ENCODE measurements around the gene CPNE9.
"Not testable (repeated sequence)": the region's sequence is repeated elsewhere in the genome, so short reads cannot be mapped to it uniquely, and the experiment has no call there.

CPNE9 gene

DNA sequence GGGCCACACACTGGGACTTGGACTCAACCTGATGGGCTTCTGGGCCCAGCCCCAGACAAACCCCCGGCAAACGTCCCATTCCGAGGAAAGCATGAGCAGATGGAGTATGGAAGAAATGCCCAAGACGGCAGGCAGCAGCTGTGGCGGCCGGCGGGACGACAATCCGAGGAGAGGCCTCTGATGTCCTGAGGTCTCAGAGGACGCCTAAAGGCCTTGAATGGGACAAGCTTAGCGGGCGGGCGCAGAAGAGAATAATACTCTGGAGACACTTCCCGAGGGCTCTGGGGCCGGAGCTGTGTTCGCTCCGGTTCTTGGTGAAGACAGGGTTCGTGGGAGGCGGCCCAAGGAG is 45.6 kb downstream of the CPNE9 start:
- DNase-seq = no peak

DNA sequence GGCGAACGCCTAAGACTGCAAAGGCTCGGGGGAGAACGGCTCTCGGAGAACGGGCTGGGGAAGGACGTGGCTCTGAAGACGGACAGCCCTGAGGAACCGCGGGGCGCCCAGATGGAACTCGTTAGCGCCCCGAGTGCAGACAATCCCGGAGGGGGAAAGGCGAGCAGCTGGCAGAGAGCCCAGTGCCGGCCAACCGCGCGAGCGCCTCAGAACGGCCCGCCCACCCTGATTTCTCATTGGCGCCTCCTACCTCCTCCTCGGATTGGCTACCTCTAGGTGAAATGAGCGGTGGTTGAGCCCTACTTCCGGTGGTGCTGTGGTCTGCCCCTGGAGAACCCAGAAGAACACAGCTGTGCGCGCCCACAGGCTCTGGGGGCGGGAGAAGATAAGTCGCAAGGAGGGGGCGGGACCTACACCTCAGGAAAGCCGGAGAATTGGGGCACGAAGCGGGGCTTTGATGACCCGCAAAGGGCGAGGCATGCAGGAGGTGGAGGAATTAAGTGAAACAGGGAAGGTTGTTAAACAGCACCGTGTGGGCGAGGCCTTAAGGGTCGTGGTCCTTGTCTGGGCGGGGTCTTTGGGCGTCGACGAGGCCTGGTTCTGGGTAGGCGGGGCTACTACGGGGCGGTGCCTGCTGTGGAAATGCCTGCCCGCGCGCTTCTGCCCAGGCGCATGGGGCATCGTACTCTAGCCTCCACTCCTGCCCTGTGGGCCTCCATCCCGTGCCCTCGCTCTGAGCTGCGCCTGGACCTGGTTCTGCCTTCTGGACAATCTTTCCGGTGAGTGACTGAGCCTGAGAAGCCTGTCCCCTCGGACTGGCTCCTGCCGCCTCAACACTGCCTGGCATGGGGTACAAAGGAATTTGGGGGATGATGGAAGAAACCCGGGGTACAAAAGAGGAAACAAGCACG is 46.3 kb downstream of the CPNE9 start, which contains the start of gene OGG1:
TSS of gene OGG1 (plus strand) at position 308 of the 911 bp plus-strand sequence. CDS start at position 643, 335 bp downstream.
- peak; percentile 96 to 98 for DNase-seq

DNA sequence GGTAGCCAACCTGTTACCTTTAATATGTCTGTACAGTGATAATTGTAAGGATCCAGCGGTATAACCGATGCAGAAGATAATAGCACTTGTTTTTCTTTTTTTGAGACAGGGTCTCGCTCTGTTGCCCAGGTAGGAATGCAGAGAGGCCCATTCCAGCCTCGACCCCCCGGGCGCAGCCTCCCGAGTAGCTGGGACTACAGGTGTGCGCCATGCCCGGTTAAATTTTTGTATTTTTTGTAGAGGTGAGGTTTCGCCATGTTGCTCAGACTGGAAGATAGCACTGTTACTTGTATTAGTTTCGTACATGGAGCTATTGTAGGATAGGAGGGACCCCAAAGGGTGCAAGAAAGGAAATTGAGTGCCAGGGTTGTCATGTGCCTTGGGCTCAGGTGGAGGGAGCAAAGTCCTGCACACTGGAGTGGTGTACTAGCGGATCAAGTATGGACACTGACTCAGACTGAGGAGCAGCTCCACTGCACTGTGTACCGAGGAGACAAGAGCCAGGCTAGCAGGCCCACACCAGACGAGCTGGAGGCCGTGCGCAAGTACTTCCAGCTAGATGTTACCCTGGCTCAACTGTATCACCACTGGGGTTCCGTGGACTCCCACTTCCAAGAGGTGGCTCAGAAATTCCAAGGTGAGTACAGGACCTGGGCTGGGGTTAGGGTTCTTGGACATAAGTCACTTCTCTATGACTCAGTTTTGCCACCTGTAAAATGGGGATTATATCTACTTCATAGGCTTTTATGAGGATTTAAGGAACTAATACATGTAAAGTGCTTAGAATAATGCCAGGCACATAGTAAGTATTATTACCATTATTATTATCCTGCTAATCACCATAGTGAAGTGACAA is 47.2 kb downstream of the CPNE9 start:
- peak in 1 of 2 experiments; percentile 29 for DNase-seq

DNA sequence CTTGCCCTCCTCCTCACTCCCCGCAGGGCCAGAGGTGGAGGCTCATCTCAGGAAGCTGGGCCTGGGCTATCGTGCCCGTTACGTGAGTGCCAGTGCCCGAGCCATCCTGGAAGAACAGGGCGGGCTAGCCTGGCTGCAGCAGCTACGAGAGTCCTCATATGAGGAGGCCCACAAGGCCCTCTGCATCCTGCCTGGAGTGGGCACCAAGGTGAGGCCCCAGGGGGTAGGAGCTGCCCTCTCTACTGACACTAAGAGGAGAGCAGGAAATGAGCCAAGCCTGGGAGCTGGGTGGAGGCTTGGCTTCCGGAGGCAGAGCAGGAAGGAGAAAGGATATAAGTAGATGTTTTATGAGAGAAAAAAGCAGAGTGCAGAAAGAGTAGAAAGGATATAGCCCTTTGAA is 51.0 kb downstream of the CPNE9 start:
- no peak for DNase-seq

DNA sequence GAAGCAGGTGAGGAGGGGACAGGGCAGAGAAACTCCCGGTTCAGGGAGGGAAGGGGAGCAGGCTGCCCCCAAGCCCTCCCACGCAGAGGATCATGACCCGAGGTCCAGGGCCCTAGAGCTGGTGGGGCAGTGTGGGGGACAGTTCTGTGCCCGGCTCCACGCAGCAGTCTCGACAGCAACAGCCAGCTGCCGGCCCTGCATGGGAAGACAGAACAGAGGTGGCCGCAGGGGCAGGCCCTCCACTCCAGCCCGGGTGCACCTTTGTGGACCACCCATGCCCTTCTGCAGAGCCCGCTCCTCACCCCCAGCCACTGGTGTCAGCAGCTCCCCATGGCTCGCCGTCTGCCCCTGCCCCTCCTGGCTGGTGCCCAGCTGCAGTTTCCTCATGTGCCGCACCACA is 53.8 kb downstream of the CPNE9 start:
- no peak for DNase-seq

DNA sequence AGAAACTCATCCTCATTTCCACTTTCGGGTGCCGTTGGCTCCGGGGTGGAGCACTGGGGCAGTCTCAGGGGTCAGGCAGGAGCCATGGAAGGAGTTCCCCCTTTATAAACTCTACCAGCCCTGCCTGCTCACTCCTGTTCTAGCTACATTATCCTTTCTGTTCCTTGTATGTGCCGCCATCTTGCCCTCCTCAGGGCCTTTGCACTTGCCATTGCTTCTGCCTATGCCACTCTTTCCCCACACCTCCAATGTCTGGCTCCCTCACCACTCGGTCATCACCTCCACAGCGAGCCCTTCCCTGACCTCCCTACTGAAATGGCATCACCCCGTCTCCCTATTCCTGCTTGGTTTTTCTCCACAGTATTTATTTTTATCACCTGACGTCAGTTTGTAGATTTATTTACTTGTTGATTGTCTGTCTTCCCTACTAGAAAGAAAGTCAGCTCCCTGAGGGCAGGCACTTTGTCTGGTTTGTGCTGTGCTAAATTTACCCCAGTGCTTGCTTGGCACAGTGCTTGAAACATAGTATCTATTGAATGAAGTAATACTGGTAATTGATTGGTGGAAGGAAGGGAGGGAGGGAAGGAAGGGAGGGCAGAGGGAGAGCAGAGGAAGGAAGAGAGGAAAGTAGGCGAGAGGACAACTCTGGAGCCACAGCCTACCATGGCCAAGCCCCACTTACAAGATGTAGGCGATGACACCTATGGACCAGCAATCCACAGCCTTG is 57.3 kb downstream of the CPNE9 start:
- DNase-seq = no peak

DNA sequence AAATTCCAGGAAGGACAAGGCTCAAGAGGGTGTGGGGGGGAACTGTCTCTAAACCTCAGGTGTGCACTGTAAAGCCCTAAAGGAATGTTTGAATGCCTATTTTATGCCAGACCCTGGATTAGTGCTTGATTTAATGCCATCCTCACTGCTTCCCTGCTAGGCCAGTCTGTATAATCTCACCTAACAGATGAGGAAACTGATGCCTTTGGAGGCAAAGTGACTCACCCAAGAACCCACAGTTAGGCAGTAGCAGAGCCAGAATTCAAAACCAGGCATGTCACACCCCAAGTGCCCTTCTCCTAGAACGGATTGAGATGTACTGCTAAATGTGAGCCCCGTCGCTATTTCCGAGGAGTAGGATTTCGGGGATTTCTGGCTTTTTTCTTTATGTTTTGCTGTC is 58.3 kb downstream of the CPNE9 start:
- DNase-seq = no peak

DNA sequence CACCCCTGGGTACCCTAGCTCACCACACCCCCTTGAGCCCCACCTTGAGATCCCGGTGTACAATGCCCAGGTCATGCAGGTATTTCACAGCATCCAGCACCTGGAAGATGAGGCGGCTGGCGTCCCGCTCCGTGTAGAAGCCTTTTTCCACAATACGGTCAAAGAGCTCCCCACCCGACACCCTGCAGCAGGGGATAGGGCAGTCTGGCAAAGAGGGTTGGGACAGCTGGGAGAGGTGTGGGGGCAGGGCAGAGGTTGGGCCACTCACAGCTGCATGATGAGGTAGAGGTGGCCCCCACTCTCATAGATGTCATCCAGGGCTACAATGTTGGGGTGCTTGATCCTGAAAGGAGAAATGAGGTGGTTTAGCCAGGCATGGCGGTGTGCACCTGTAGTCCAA is 59.2 kb downstream of the CPNE9 start:
- no peak for DNase-seq

DNA sequence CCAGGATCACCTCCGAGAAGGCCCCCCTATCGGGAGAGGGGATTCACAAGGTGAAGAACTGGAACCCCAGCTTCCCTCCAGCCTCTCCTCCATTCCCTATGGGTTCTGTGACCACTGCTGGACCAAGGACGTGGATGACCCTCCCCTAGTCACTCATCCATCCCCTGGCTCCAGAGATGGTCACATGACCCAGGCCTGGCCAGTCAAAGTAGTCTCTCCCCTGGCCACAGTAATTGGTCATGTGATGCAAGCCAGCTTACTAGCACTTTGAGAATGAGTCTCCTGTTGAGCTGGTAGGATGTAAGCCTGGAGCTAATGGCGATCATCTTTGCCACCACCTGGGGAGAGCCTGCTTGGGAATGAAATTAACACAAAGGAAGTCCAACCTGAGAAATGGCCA is 62.2 kb downstream of the CPNE9 start:
- no peak for DNase-seq

DNA sequence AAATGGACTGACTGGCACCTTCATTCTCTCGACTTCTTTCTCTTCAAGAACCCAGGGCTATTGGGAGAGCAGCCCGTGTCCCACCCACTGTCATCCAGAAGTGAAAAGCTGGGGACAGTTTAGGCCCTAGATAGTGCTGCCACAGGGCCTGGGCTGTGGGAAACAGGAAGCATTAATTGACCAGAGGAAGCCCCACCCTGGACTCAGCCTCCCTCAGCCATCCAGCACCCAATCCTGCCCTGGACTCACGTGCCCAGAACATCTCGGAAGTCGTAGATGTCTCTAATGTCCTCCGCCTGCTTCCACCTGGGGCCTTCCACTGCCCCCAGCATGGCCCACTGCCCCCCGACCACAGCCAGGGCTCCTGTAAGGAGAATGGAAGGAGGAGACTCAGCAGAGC is 63.8 kb downstream of the CPNE9 start:
- no peak for DNase-seq

DNA sequence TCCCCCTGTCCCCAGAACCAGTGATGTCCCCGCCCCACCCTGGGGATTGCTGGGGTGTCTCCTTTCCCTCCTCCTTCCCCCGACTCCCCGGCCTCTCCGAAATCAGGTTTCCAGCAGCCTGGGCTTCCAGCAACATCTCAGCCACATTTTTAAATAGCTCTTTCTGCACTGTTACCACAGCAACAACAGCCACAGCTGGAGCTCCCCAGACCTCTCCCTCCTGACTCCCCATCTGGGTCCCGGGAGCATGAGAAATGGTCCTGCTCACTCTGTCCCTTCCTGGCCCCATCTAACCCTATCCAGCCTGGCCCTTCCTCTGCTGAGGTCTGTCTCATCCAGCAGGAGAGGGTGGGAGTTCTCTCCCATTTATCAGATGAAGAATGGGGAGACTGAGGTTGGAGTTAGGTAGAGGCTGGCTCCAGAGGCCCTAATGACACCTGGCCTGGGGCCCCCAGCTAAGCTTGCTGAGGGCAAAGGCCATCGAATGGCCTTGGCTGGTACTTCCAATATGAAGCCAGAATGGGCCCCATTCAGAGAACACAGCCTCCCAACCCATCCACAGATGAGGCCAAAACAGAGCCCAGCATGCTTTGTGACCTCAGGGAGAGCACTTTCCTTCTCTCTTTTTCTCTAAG is 64.6 kb downstream of the CPNE9 start:
- no peak for DNase-seq

DNA sequence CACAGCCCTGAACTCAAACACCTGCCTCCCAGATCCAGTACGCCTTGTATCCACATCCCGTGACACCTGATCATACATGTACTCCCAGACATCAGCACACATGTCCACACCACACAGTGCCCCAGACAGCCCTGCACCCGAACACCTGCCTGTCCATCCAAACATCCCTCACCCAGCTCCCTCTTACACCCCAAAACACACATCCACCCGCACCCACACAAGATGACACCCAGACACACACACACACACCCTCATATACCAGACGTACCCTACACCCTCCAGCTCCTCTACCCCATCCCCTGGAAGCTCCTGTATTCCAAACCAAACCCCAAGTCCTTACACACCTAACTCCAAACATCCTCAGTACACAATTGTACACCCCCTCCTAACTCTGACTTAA is 65.4 kb downstream of the CPNE9 start:
- no peak for DNase-seq

DNA sequence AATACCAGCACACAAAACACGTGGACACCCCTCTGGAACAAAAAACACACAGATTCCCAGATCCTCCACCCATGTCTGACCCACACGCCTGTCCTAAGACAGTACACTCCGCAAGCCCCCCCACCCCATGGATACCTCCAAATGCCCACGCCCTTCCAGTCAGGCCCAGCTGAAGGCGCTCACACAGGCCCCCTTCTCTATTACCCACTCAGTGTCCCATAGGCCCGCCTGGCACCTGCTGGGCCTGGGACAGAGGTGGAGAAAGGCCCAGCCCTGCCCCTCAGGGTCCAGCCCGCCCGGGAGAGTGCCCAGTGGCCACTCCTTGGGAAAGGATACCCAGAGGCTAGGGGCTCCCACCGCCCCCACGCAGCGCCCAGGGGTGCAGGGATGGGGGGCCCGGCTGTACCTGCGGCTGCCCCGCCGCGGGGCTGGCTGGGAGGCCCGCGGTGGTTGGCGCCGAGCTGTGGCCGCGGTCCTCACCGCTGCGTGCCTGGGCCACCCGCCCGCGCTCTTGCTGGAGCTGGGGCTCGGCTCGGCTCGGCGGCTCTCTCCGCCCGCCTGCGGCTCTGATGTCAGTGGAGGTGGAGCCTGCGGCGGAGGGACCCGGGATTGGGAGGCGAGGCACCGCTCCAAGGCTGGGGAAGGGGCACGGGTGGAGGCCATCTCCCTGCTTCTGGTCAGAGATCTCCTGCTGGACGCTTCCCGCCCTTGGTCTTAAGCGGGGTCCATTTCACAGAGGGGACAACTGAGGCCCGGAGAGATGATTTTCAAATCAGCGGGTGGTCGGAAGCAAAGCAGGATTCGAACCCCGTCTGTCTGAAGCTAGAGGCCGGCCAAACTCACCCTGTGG is 66.0 kb downstream of the CPNE9 start, which contains the start of gene CAMK1:
TSS of gene CAMK1 (minus strand) at position 522 of the 850 bp plus-strand sequence. CDS start 2,198 bp downstream, outside the sequence.
- peak; percentile 75 to 79 for DNase-seq

DNA sequence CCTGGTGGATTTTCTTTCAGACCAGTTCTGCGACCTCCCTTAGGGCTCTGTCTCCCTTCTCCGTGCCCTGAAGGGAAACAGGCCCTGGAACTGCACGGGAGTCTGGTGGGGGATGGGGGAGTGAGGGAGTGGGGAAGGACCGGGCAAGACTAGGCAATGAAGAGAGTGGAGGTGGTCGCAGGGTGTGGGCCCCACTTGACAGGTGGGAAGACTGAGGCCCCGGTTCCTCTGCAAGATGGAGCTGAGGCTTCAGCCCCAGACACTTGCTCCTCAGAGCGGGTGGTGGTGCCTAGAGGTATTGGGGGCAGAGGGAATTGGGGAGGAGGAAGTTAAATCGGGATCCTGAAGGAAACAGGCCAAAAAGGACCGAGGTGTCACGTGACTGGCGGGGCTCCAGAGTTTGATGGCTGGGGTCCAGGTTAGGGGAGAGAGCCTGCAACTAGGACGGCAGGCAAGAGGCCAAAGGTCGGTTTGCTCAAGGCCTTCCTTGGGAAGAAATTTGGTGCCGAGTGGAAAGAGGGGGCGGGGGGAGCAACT is 66.7 kb downstream of the CPNE9 start:
- no peak for DNase-seq

DNA sequence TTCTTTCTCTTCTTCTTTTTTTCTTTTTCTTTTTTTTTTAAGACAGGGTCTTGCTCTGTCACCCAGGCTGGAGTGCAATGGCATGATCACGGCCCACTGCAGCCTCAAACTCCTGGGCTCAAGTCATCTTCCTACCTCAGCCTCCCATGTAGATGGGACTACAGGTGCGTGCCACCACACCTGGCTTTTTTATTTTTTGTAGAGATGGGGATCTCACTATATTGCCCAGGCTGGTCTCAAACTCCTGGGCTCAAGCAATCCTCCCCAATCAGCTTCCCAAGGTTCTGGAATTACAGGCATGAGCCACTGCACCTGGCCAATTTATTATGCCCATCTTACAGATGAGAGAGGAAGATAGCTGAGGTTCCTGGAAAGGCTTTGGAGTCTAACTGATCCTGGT is 67.4 kb downstream of the CPNE9 start:
- DNase-seq = not testable (repeated sequence)

DNA sequence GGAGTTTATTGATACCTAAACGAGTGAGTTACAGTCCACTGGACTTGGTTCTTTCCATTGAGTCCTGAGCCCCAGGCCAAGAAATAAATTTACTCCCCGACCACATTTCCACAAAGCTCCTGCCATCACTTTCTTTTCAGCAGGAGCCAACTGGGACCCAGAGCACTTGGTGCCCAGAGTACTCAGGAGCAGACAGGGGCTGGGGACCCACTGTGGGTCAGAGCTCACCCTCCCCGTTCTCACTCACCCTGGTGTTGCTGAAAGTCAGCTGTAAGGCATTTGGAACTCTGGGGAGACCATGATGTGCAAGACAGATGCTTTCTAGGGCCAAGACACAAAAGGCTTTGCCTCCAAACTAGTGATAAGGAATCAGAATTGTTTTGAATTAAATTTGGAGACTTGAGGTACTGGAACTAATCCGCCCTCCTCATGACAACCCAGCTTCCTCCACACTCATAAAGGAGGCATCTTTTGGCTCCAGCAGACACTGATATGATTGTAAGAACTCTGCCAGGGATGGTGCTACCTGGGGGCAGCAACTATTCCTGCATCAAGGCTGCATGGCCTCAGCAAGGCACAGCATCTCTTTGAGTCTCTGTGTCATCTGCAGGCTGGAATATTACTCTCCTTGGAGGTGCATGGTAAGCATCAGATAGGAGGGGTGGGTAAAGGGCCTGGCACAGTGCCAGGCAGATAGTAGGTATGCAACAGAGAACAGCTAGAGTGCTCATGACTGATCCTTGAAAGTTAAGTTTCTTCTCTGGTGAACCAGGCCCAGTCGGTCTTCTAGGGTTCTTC is 73.5 kb downstream of the CPNE9 start:
- peak in 1 of 2 experiments; percentile 32 for DNase-seq

DNA sequence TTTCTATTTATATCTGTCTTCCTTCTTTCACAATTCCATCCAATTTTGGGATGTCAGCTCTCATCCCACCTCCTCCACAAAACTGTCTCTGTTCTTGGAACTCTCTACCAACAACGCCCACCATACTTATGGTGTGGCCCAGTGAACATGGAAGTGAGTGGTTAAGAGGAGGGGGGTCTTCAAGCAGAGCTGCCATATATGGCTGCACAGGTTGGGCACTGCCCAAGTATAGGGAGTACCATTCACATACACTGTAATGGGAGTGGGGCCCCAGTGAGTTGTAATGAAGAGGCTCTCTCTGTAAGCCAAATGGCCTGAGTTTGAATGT is 74.0 kb downstream of the CPNE9 start:
- DNase-seq = peak in 1 of 2 experiments; percentile 50

DNA sequence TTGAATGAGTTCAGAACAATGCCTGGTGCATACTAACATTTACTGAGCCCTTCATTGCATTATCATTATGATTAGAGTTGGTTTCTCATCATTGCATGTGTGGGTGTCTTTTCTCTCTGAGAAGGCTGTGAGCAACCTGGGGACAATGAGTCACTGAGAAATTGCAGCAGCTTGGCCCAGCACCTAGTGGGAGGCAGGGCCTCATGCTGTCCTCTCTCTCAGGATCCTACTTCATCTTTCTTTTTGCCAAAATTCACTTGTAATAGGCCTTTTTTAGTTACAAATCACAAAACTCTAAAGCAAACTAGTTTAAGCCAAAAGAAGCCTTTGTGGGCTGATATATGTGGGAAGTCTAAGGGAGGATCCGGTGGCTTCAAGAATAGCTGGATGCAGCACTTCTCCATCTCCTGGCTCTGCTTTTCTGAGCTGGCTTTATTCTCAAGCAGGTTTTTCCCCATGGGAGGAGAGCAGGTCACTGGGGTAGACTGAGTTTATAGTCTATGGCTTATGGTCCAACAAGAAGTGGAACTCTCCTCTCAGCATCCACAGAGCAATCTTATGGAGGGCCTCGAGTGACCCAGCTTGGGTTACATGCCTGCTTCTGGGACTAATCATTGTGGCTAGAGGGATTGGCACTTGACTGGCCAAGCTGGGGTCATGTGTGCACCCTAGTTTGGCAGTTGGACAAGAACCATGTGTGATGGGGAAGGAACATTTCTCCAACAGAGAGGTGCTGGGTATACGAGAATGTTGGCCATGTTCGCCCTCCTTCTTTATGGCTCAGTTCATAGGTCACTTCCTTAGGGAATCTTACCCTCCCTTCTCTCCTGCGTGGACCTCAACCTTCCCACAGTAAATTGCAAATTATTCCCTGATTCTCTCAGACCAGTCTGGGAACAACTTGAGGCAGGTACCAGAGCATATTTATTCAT is 74.8 kb downstream of the CPNE9 start:
- DNase-seq = peak; percentile 71 to 78

DNA sequence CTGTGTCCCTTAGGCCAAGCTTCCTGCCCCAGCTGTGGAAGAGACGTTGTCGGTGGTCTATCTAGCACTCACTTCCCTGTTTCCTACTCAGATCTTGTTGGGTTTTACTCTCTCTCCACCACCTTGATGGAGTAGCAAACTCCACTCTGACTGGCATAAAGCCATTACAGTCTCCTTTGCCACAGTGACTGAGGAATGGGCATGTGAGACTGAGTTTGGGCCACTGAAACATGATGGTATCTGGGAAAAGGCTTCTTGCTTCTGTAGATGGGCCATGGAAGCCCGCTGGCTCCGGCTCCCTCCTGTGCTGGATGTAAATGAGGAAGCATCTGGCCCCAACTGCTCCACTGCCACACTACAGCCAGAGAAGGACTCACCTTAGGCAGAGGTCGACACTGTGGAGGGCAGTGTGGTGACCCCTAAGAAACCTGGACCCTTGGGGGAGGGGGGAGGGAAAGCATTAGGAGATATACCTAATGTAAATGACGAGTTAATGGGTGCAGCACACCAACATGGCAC is 75.5 kb downstream of the CPNE9 start:
- no peak for DNase-seq

Measured in activated CD4-positive, alpha-beta T cell treated with anti-CD3 and anti-CD28 coated beads, Interleukin-2, amount 50 U/mL, for 48 hours (primary cell).